Vagina (tissue), 2 donors: ENCODE results near the gene TRIM31. TPM values are rescaled to one million over a fixed set of nuclear protein-coding genes. Genes with fewer than 3 reads are reported as not detected.

Experiments used
- DNase-seq, 2 donors: peaks; one replicate each; pipeline ENCODE4 v3.0.0-alpha.2; 2017; ENCODE audit errors: extremely low spot score in 2 of 2
- H3K27ac ChIP-seq: fragments of 200-600 bp; sonication (generic); one replicate; pipeline ENCODE4 v1.5.1; 2019
- H3K27me3 ChIP-seq: fragments of 200-600 bp; sonication (generic); one replicate; pipeline ENCODE4 v1.5.1; 2019
- H3K36me3 ChIP-seq, 2 donors: fragments of 200-600 bp; sonication (generic); one replicate each; pipeline ENCODE4 v1.5.1; 2017 to 2019
- H3K4me1 ChIP-seq: fragments of 200-600 bp; sonication (generic); one replicate; pipeline ENCODE4 v1.5.1; 2019
- H3K4me3 ChIP-seq, 2 donors: fragments of 200-600 bp; sonication (generic); 1 replicate in 1 of 2; 2 replicates in 1 of 2; pipeline ENCODE4 v1.5.1; 2016 to 2019
- H3K9me3 ChIP-seq: fragments of 200-600 bp; sonication (generic); one replicate; pipeline ENCODE4 v1.5.1; 2019
- CTCF ChIP-seq, 3 experiments: fragments of 450-650 bp in 2 of 3; fragments of 200-600 bp in 1 of 3; sonication (generic) in 1 of 3; IDR thresholded peaks; one replicate each; pipeline ENCODE4 v1.5.1; 2017 to 2019; ENCODE audit warnings: antibody characterized with exemption in 3 of 3, mild to moderate bottlenecking in 2 of 3, moderate library complexity in 2 of 3
- POLR2A ChIP-seq, 2 donors: fragments of 450-650 bp; IDR thresholded peaks; one replicate each; pipeline ENCODE4 v1.6.1; 2017; ENCODE audit warnings: antibody characterized with exemption in 2 of 2, mild to moderate bottlenecking in 2 of 2, moderate library complexity in 2 of 2
- POLR2AphosphoS5 ChIP-seq, 2 donors: sonication (generic); formaldehyde crosslinking; IDR thresholded peaks; one replicate each; pipeline ENCODE4 v1.9.0; 2017; ENCODE audit warnings: antibody characterized with exemption in 2 of 2, mild to moderate bottlenecking in 2 of 2, low read depth in 1 of 2; ENCODE audit not compliant: insufficient read depth in 1 of 2
- intact Hi-C: fragments of 100-400 bp; cut with DNase I; formaldehyde crosslinking; loops from one replicate; pipeline ENCODE4 v1.15.1; 2023
- total RNA-seq: library from RNA; depleted of rRNA; stranded (reverse); fragments of >200 nt; gene quantifications from one replicate; pipeline ENCODE4 v1.2.3, GENCODE V29; 2016

TRIM31 gene
- total RNA-seq, 1 donor from 2014 or later = not detected

GRCh38 chr6:30158475-30159040, 45.7 kb upstream of the TRIM31 start:
- intact Hi-C loops = no loop called here
- DNase-seq = no peak

GRCh38 chr6:30157999-30158398, 45.1 kb upstream of the TRIM31 start:
- Histone ChIP-seq H3K27me3 (no peaks in the 10 kb centered on the region), H3K36me3 (no peaks in the 10 kb centered on the region), H3K4me3 (no peak overlapping the region), H3K27ac (no peak overlapping the region), H3K9me3 (no peaks in the 10 kb centered on the region), H3K4me1 (peaks cover 7% of the 10 kb centered on the region)
- TF ChIP-seq POLR2AphosphoS5 (IDR thresholded peaks at IDR 0.05; ENCODE audit: insufficient read depth in 1 of 2, low read depth in 1 of 2) (no peak), CTCF (IDR thresholded peaks at IDR 0.05) (no peak), POLR2A (IDR thresholded peaks at IDR 0.05) (no peak)
- DNase-seq = no peak
- intact Hi-C loops = no loop called here

More at GRCh38 chr6:30158475-30159040, 45.7 kb upstream of the TRIM31 start:
- Histone ChIP-seq H3K27me3 (no peaks in the 10 kb centered on the region), H3K9me3 (no peaks in the 10 kb centered on the region), H3K4me3 (no peak overlapping the region), H3K36me3 (no peaks in the 10 kb centered on the region), H3K4me1 (peaks cover 7% of the 10 kb centered on the region), H3K27ac (no peak overlapping the region)
- TF ChIP-seq CTCF (IDR thresholded peaks at IDR 0.05) (no peak), POLR2AphosphoS5 (IDR thresholded peaks at IDR 0.05; ENCODE audit: insufficient read depth in 1 of 2, low read depth in 1 of 2) (no peak), POLR2A (IDR thresholded peaks at IDR 0.05) (no peak)

GRCh38 chr6:30157581-30157980, 44.7 kb upstream of the TRIM31 start:
- TF ChIP-seq CTCF (IDR thresholded peaks at IDR 0.05) (no peak), POLR2AphosphoS5 (IDR thresholded peaks at IDR 0.05; ENCODE audit: insufficient read depth in 1 of 2, low read depth in 1 of 2) (no peak), POLR2A (IDR thresholded peaks at IDR 0.05) (no peak)
- Histone ChIP-seq H3K27ac (no peak overlapping the region), H3K4me1 (peaks cover 7% of the 10 kb centered on the region), H3K27me3 (no peaks in the 10 kb centered on the region), H3K36me3 (no peaks in the 10 kb centered on the region), H3K4me3 (no peak overlapping the region), H3K9me3 (no peaks in the 10 kb centered on the region)
- intact Hi-C loops = no loop called here
- no peak for DNase-seq

GRCh38 chr6:30156774-30157173, 43.9 kb upstream of the TRIM31 start:
- intact Hi-C loops = no loop called here
- Histone ChIP-seq H3K36me3 (no peaks in the 10 kb centered on the region), H3K27ac (no peak overlapping the region), H3K4me1 (peaks cover 7% of the 10 kb centered on the region), H3K9me3 (no peaks in the 10 kb centered on the region), H3K4me3 (no peak overlapping the region), H3K27me3 (no peaks in the 10 kb centered on the region)
- TF ChIP-seq CTCF (IDR thresholded peaks at IDR 0.05) = no peak
- no peak for TF ChIP-seq POLR2A (IDR thresholded peaks at IDR 0.05)
- TF ChIP-seq POLR2AphosphoS5 (IDR thresholded peaks at IDR 0.05; ENCODE audit: insufficient read depth in 1 of 2, low read depth in 1 of 2) = no peak
- DNase-seq = no peak

- intact Hi-C loops = no loop called here
- no peaks in the 10 kb centered on the region for H3K36me3 ChIP-seq
- peaks cover 7% of the 10 kb centered on the region for H3K4me1 ChIP-seq
- no peaks in the 10 kb centered on the region for H3K9me3 ChIP-seq
- H3K4me3 ChIP-seq = no peak overlapping the region
- no peak for DNase-seq
- no peak overlapping the region for H3K27ac ChIP-seq
- no peak for TF ChIP-seq CTCF (IDR thresholded peaks at IDR 0.05)
- TF ChIP-seq POLR2AphosphoS5 (IDR thresholded peaks at IDR 0.05; ENCODE audit: insufficient read depth in 1 of 2, low read depth in 1 of 2) = no peak
- TF ChIP-seq POLR2A (IDR thresholded peaks at IDR 0.05) = no peak
- H3K27me3 ChIP-seq = no peaks in the 10 kb centered on the region
Measured at GRCh38 chr6:30156262-30156599, 43.3 kb upstream of the TRIM31 start.
